ENCODE results near the gene POMP. TPM values are rescaled to one million over a fixed set of nuclear protein-coding genes. Genes with fewer than 3 reads are reported as not detected.

The POMP gene
- total RNA-seq, 2 experiments from 2014 or later, result 46.6 to 79.0 TPM

- POLR2A ChIA-PET, result interaction anchor here (0.9 kb wide), 1 partner anchor 193 kb away, joined by 5 read pairs; no protein-coding TSS in a partner anchor
- no peaks in the 10 kb centered on the region for H3K4me1 ChIP-seq (ENCODE audit: insufficient read depth, low read length, poor library complexity, severe bottlenecking)
Measured at GRCh38 chr13:28630869-28631268, 28.1 kb upstream of the POMP start.

DNA sequence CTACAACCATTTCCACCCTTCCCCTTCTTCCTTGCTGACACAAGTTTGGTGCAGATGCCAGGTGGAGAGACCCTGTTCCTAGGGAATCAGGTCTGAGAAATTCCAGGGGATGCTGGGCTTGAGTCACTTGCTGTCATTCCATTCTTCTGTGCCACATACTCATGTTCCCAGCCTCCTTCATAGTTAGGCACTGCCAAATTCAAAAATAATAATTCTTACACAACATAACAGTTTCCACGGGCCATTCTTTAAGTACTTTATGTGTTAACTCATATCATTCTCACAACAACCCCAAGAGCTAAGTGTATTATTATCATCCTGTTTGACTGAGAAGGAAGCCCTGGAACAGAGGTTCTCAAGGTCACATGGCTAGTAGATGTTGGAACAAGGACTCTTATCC, 27.1 kb upstream of the POMP start:
- H3K4me1 ChIP-seq (ENCODE audit: insufficient read depth, low read length, poor library complexity, severe bottlenecking), result peaks cover 6% of the 10 kb centered on the region
- BruUV-seq (replicated peaks), result no TSS peak
- H3K4me3 ChIP-seq (ENCODE audit: low read depth, low read length, poor library complexity, severe bottlenecking), result no peak overlapping the region
- POLR2A ChIA-PET, result interaction anchor here (0.9 kb wide), 1 partner anchor 194 kb away, joined by 5 read pairs; no protein-coding TSS in a partner anchor
- TF ChIP-seq EZH2phosphoT487 (IDR thresholded peaks at IDR 0.05; ENCODE audit: borderline replicate concordance, low read depth, low read length), result no peak
- no peak for TF ChIP-seq CTCF (conservative IDR thresholded peaks at IDR 0.05; ENCODE audit: low read length)
- no peaks in the 10 kb centered on the region for H3K79me2 ChIP-seq (ENCODE audit: insufficient read depth, low read depth, low read length)
- no peaks in the 10 kb centered on the region for H4K20me1 ChIP-seq (ENCODE audit: insufficient read depth, low read length)
- H3K36me3 ChIP-seq (ENCODE audit: insufficient read depth, low read length), result no peaks in the 10 kb centered on the region
- no peaks in the 10 kb centered on the region for H3K9me3 ChIP-seq (ENCODE audit: low read length)
- H2AFZ ChIP-seq (ENCODE audit: low read length), result no peak overlapping the region
- H3K27ac ChIP-seq (ENCODE audit: low read depth, low read length, poor library complexity, severe bottlenecking), result no peak overlapping the region
- DNase-seq (ENCODE audit: low spot score), result no peak
- intact Hi-C loops (cut with micrococcal nuclease; ENCODE audit: unreplicated experiment), result loop anchor here (10.0 kb wide), 1 partner anchor 627 kb away; no protein-coding TSS in a partner anchor
- no peaks in the 10 kb centered on the region for H3K9me2 ChIP-seq (ENCODE audit: insufficient read depth, low read length)
- no peak overlapping the region for H3K4me2 ChIP-seq (ENCODE audit: low read length)
- CTCF ChIA-PET (ENCODE audit: unreplicated experiment), result no interaction called here

More at GRCh38 chr13:28630869-28631268, 28.1 kb upstream of the POMP start:
- intact Hi-C loops (cut with micrococcal nuclease; ENCODE audit: unreplicated experiment), result loop anchor here (10.0 kb wide), 1 partner anchor 626 kb away; no protein-coding TSS in a partner anchor
- no peak overlapping the region for H3K4me2 ChIP-seq (ENCODE audit: low read length)
- no peak overlapping the region for H2AFZ ChIP-seq (ENCODE audit: low read length)
- H3K79me2 ChIP-seq (ENCODE audit: insufficient read depth, low read depth, low read length), result no peaks in the 10 kb centered on the region
- no peak for TF ChIP-seq CTCF (conservative IDR thresholded peaks at IDR 0.05; ENCODE audit: low read length)
- no peak for TF ChIP-seq EZH2phosphoT487 (IDR thresholded peaks at IDR 0.05; ENCODE audit: borderline replicate concordance, low read depth, low read length)
- H3K36me3 ChIP-seq (ENCODE audit: insufficient read depth, low read length), result no peaks in the 10 kb centered on the region
- CTCF ChIA-PET (ENCODE audit: unreplicated experiment), result no interaction called here
- H4K20me1 ChIP-seq (ENCODE audit: insufficient read depth, low read length), result no peaks in the 10 kb centered on the region
- H3K27ac ChIP-seq (ENCODE audit: low read depth, low read length, poor library complexity, severe bottlenecking), result no peak overlapping the region
- no peak overlapping the region for H3K4me3 ChIP-seq (ENCODE audit: low read depth, low read length, poor library complexity, severe bottlenecking)
- DNase-seq (ENCODE audit: low spot score), result no peak
- no TSS peak for BruUV-seq (replicated peaks)
- H3K9me3 ChIP-seq (ENCODE audit: low read length), result no peaks in the 10 kb centered on the region
- no peaks in the 10 kb centered on the region for H3K9me2 ChIP-seq (ENCODE audit: insufficient read depth, low read length)

- Histone ChIP-seq H3K9me3 (ENCODE audit: low read length) (no peaks in the 10 kb centered on the region), H3K4me1 (ENCODE audit: insufficient read depth, low read length, poor library complexity, severe bottlenecking) (peaks cover 29% of the 10 kb centered on the region), H2AFZ (ENCODE audit: low read length) (no peak overlapping the region), H3K4me2 (ENCODE audit: low read length) (0 out of 2 replicates have a peak overlapping the region, but pooled peaks have one; percentile 59), H3K4me3 (ENCODE audit: low read depth, low read length, poor library complexity, severe bottlenecking) (no peak overlapping the region), H3K27ac (ENCODE audit: low read depth, low read length, poor library complexity, severe bottlenecking) (no peak overlapping the region), H3K9me2 (ENCODE audit: insufficient read depth, low read length) (no peaks in the 10 kb centered on the region), H3K36me3 (ENCODE audit: insufficient read depth, low read length) (no peaks in the 10 kb centered on the region), H4K20me1 (ENCODE audit: insufficient read depth, low read length) (no peaks in the 10 kb centered on the region), H3K79me2 (ENCODE audit: insufficient read depth, low read depth, low read length) (no peaks in the 10 kb centered on the region)
- BruUV-seq (replicated peaks), result no TSS peak
- TF ChIP-seq CTCF (conservative IDR thresholded peaks at IDR 0.05; ENCODE audit: low read length) (no peak), EZH2phosphoT487 (IDR thresholded peaks at IDR 0.05; ENCODE audit: borderline replicate concordance, low read depth, low read length) (no peak)
- ChIA-PET POLR2A (interaction anchor here (0.6 kb wide), 1 partner anchor 677 kb away, joined by 3 read pairs; no protein-coding TSS in a partner anchor), CTCF (ENCODE audit: unreplicated experiment) (no interaction called here)
- no peak for DNase-seq (ENCODE audit: low spot score)
- intact Hi-C loops (cut with micrococcal nuclease; ENCODE audit: unreplicated experiment), result loop anchor here (1.0 to 10.0 kb wide), 5 partner anchors 312 to 631 kb away; no protein-coding TSS in a partner anchor
Measured at GRCh38 chr13:28636069-28636468, 22.9 kb upstream of the POMP start.
